NCI-H2107 (cell line): Measurements from ENCODE around the gene LGALS7.

Source experiments
- DNase-seq: peaks from one replicate; lab custom pipeline; 2025; lab: John Stamatoyannopoulos, UW

The LGALS7 gene

DNA sequence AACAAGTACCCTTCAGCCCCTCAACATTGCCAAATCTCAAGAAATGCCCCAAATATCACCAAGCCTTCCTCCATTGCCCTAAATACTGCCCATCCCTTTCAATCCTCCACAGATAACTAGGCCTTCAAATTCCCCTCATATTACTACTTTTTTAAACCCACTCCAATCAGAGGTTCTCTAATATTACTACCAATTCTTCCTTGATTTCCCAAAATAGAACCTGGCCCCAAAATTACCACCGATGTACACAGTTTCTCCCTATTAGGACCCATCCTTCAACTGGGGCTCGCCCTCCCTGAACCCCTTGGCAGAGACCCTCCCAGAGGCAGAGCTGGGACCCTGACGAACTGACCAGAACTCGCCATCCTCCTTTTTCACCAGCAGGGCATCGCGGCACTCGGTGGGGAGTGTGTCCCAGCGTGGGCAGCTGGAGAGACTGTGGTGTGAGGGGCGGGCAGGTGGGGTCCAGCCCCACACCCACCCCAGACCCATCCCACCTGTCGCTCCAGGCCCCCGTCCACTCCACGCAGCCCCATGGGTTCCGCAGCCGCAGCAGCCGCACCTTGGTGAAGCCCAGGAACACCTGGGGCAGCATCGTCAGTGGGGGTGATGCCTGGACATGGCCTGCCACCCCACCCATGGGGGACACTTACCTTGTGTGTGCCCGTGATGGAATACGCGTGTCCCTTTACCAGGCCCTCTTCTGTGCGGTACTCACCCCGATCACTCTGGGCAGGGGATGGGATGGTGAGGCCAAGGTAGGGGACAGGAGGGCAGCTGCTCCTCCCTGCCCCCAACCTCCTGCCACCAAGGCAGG lies 35.2 kb downstream of the LGALS7 start:
- DNase-seq: no peak

DNA sequence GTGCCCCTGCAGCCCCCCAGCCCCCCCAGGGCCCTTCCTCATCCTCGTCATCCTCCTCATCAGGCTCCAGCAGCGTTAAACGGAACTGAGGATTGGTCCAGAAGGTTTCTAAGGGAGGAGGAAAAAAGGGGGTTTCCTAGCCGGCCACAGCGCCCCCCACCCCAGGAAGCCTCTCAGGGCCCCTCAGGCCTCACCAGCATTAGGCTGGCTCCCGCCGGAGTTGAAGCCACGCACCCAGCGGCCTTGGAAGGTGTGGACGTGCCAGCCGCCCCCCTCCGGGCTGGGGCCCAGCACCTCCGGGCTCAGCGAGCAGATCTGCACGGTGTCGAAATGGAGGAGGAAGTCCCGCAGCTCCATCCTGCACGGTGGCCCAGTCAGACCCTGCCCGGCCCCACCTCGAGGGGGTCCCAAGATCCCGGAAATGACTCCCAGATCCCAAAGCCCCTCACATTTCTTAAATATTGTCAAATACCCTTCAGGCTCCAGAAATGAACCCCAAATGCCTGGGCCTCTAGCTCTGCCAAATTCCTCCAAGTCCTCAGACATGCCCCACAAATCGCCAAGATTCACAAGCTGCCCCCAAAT lies 35.9 kb downstream of the LGALS7 start:
- DNase-seq: no peak

DNA sequence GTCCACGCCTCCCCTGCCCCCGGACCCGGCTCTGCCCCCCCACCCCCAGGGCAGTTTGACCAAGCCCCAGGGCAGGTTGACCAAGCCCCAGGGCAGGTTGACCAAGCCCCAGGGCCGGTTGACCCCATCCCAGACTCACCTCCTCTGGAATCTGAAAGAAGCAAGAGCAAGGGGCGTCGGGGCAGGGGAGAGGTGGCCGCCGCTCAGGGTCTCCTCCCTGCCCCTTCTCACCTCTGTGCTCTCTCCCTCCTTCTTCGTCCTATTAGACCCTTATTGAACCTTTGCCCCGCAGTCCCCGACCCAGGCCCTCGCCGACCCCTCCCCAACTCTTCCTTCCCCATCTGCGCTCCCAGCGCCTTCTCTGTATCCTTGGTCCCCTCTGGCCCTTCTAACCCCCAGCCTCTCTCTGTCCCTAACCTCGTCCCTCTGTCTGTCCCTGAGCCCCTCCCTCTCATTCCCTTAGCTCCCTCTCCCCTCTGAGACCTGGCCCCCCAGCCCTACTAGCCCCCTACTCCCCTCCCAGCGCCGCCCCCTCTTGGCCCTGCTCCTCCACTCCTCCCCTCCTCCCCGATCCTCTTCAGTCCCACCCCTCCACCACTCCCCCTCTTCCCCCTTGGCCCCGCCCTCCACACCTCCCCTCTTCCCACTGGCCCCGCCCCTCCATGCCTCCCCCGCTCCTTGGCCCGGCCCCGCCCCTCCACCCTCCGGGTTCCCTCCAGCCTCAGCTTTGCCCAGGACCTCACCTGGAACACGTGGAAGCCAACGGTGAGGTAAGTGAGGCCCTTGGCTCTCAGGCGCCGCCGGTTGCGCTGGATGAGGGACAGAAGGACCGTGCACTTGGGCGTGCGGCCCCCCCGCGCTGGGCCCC lies 36.7 kb downstream of the LGALS7 start:
- DNase-seq: no peak

DNA sequence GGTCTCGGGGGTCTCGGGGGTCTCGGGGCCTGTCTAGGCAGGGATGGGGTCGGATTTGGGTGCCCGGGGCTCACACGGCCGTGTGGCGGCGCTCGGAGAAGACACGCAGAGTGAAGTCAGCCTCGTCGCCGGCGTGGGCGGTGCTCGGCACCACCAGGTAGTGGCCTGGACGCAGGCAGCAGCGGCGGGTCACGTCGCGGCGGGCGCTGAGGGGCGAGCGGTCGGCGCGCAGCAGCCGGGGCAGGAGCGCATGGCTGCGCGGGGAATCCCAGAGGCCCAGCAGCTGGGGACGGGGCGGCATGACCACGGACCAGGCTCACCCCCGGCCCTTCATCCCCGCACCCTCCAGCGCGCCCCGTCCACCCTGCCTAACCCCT lies 37.3 kb downstream of the LGALS7 start:
- no peak for DNase-seq

DNA sequence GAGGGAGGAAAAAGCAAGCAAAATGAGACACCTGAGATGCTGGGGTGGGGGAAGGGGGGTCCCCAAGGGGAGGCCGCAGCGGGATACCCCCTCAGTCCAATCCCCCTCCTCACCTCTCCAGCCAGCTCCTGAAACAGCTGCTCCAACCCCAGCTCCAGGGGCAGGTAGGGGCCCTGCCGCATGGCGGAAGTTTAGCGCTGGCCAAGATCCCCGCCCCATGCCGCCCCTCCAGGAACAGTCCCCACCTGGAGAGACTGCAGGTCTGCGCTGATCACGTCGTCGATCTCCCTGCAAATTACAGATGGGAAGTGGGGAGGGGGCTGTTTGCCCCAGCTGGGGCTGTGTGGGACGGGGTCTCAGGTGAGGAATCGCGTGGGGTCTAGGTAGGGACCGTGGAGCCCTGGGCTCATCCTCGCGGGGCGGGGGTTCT lies 38.0 kb downstream of the LGALS7 start:
- no peak for DNase-seq

DNA sequence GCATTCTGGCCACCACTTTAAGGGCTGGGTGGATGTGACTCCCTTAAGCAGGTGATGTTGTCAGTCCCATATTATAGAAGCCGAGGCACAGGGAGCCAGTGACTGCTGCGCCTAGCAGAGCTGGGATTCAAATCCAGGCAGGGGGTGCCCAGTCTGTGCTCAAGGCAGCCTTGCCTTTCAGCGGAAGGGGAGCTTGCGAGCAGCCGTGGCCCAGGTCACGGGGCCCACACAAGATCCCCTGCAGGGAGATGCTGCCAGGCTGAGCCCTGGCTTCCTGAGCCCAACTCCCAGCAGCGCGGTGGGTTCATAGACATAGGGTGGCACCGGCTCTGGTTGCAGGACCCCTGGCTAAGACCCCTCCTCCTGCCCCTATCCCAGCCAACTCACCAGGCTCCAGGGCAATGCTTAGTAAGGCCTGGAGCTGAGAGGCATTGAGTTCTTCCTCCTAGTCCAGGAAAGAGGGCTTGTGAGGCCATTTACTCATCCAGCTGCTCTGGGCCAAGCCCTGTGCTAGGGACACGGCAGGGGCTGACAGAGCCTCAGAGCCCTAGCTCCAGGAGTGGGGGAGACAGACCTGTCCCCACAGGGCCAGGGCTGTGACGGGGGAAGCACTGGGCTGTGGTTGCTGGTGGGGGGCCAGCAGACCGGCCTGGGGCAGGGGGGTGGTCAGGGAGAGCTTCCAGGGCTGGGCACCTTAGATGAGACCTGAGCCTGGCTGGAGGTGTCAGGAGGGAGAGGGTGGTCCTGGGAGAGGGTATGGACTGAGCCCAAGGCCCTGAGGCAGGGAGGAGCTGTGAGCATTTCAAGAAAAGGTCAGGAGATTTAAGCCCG lies 38.7 kb downstream of the LGALS7 start:
- DNase-seq: no peak

DNA sequence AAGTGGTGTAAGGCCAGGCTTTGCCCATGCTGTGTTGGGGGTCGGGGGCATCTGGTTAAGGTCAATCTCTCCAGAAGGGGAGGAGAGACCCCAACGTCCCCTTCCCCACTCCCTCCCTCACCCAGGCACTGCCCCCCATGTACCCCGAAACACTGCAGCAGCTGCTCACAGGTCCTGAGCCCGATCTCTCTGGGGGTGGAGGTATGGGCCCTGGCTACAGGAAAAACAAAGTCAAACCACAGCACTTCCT lies 39.2 kb downstream of the LGALS7 start:
- DNase-seq: no peak

DNA sequence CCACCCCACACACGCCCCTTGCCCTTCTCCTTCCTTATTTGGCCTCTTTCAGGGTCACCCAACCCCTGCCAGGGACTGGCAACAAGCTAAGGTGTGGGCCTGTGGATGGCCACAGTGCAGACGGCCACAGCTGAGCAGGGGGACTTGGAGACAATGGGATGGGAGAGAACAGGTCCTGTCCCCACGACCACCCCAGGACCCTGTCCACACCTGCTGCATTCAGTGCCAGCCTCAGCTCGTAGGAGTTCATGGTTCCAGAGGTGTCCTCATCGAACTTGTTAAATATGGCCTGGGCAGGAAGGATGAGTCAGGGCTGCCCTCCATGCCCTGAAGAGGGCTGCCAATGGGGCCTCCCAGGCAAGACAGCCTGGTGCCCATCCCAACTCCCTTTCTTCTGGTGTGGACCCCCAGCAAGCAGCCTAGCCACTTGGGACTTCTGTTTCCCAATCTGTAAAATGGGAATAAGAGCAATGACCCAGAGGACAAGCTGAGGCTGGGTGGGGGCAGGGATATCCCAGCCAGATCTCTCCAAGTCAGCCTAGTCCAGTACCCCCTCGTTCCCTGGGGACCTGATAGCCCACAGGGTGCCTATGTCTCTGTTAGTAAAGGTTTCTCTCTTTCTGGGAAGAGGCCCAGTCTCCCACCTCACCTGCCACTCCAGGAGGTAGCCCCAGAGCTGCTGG lies 39.7 kb downstream of the LGALS7 start:
- DNase-seq: no peak

DNA sequence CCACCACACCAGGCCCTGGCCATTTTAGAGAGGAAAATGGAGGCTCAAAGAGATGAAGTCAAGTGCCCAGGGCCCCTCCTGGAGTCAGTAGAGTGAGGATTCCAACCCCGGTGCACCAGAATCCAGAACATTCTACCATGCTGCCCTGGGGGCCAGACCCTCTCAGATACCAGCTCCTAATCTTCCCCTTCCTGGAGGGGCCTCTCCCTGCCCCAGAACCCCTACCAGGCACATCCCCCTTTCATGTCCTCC lies 40.1 kb downstream of the LGALS7 start:
- DNase-seq: no peak

DNA sequence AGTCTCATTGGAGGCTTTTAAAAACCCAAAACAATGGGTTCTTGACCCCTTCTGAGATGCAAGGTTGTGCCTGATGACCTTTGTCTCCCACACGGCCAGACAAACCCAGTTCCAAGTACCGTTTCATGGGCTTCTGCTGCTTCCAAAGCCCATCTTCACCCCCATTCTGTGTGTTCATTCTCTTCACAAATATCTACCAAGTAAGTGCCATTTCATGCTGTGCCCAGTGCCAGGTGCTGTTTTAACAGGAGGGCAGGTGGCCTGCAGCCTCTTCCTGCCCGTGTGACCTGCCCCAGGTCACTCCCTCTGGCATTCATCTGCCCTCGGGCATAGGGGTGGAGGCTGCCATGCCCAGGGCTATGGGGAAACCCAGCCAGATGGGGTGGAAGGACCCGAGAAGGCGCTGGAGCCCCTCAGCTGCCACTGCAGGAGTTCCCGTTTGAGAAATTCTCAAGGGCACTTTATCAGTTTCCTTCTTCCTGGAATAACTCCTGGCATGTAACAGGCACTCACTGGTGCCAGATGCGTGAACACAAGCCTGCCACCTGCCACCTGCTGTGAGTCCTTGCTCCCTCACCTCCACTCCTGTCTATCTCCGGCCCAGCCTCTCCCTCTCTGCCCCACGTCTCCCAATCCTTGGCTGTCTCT lies 41.5 kb downstream of the LGALS7 start:
- no peak for DNase-seq

DNA sequence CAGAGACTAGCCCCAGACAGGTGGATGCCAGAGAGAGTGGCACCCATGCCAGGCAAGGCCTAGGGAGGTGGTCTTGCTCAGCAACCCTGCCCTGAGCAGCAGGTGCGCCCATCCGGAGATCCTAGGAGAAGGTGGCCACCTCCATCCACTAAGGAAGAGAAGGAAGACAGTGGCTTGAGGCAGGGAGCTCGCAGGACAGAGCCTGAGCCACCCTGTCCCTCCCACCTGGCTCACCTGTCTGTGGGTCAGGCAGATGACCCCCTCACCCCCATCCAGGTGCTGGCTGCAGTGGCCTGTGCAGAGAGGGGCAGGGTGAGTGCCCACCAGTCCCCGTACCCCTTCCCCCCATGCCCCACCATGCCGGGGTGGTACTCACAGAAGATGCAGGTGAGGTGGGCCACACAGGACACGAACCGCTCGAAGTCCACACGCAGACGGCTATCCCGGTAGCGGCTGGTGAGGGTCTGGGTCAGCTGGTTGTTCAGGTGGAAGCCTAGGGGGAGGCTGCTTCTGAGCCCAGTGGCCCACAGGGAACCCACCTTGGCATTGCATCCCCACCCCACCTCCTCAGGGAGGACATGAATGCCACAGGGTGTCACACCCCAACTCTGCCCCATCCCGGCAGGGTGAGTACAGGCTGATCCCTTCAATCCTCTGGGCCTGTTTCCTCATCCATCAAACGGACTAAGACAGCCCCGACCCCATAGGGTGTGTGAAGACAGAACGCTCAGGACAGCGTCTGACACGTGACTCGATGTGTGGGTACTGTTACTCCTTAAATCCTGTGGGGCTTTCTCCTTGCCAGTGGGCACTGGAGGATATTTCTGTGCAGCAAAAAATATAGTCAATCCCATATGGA lies 42.4 kb downstream of the LGALS7 start:
- no peak for DNase-seq

DNA sequence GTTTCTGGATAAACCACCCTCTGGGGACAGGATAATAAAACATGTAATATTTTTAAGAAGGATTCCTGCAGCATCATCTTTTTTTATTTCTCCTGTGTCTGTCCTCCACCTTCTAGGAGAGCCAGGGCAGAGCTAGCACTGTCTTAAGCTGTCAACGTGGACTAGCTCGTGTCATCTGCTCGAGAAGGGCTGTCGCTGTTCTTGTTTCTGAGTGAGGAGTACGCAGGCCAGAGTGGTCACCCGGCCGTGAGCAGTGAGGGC lies 42.9 kb downstream of the LGALS7 start:
- no peak for DNase-seq

DNA sequence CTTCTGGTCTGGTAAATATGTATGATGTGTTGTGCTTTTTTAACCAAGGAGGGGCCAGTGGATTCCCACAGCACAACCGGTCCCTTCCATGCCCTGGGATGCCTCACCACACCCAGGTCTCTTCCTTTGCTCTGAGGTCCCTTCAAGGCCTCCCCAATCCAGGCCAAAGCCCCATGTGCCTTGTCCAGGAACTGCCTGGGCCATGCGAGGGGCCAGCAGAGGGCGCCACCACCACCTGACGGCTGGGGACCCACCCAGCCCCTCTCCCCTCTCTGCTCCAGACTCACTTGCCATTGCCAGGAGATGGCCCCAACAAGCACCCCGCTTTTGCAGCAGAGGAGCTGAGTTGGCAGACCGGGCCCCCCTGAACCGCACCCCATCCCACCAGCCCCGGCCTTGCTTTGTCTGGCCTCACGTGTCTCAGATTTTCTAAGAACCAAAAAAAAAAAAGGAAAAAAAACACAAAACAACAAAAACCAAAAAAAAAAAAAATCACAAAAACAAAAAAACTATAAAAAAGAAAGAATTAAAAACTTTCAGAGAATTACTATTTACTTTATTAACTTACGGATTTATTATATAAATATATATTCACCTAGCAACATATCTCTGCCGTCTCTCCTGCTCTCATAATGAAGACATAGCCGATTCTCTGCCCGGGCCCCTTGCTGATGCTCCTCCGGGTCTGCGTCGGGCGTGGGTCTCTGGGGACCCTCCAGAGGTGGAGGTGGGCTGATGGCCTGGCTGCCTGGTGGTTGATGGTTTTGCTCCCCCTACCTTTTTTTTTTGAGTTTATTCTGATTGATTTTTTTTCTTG lies 43.5 kb downstream of the LGALS7 start:
- no peak for DNase-seq

DNA sequence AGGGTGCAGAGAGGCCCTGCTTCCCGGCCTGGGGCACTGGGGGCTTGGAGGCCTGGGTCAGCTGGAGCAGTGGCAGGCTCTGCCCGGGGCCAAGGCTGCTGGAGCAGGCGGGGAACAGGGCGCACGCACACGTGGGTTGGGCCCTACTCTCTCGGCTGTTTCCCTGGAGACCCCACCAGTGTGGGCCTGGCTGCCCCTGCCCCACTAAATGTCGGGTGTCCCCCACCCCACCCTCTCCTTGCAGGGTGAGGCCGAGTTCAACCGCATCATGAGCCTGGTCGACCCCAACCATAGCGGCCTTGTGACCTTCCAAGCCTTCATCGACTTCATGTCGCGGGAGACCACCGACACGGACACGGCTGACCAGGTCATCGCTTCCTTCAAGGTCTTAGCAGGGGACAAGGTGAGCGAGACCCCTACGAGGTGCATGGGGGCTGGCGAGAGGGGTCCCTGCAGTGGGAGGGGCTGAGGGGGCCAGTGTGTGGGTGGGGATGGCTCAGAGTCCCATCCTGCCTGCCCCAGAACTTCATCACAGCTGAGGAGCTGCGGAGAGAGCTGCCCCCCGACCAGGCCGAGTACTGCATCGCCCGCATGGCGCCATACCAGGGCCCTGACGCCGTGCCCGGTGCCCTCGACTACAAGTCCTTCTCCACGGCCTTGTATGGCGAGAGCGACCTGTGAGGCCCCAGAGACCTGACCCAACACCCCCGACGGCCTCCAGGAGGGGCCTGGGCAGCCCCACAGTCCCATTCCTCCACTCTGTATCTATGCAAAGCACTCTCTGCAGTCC lies 44.4 kb downstream of the LGALS7 start:
- DNase-seq: no peak

DNA sequence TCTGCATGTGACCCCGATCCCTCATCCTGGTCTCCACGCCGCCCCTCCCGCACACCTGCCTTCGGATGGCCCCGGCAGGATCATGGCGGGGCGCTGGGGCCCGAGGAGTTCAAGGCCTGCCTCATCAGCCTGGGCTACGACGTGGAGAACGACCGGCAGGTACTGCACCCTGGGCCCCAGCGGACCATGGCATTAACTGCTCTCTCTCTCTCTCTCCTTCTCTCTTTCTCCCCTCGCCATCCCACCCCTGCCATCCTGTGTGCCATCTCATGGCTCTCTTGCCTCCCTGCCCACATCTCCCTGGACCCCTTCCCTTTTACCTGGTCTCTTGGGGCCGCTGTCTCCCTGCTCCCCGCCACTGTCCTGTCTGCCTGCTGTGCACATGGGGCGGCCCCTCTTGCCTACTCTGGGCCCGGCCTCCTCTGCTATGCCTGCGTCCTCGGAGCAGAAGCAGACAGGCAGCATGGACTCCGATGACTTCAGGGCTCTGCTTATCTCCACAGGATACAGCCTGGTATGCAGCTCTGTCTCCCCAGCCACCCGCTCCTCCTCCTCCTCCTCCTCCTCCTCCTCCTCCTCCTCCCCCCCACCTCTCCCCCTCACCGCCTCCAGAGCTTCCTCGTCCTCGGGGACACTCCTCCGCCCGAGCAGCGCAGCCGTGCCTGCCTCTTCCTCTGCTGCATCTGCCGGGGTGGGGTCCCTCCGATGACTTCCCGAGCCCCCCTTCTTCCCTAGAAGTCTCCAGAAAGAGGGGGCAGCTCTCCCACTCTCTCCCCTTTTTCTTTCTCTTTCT lies 45.3 kb downstream of the LGALS7 start:
- no peak for DNase-seq

DNA sequence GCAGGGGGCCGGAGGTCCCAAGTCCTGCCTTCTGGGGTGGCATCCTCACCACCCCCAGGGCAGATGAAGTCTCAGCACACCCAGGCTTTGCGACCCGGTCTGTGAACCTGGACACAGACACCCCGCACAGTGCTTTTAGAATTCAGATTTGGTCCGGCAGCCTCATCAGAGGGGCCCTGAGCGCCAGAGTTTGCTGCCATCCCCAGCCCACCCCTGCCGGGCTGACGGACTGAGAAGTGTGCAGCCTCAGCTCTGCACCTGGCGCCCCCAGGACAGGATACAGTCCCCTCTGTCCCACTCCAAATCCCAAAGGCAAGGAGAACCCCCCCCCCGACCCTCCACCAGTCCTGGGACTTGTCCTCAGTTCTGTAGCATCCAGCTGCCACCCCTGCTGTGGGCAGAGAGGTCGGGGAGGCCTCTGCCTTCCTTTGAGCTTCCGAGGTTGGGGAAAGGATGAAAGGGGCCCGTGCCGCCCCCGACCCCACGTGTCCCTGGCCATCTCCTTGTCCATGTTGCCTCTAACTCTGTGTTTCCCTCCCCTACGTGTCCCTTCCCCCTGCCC lies 45.9 kb downstream of the LGALS7 start:
- DNase-seq: no peak

DNA sequence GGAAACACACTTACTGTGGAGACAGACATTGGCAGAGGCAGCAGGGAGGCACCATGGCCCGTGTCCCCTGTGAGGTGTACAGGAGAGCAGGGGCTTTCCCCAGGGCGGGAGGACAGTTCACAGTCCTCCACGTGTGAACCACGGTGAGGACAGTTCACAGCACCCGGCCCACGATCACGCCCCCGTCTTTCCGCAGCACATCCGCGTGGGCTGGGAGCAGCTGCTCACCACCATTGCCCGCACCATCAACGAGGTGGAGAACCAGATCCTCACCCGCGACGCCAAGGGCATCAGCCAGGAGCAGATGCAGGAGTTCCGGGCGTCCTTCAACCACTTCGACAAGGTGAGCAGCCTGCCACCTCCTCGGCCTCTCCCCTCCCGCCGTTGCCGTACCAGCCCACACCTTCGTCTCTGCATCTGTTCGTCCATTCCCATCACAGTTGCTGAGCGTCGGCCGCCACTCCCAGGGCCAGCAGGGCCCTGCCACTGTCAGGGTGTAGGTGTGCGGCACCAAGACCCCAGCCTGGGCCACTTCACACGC lies 46.5 kb downstream of the LGALS7 start:
- DNase-seq: no peak

DNA sequence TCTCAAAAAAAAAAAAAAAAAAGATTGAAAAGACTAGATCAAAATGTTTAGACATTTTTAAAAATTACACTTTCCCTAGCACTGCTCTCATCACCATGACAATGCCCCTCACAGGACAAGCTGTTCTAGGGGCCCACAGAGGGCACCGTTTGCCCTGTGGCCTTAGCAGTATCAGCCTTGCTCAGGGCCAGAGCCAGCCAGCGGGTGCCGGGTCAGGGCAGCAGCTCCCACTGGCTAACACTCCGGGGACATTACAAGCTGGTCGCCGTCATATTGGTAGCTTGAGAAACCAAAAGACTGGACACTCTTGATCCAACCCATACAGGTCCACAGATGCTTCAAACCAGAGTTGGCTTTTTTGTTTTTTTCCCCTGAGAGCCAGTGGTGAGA lies 47.0 kb downstream of the LGALS7 start:
- no peak for DNase-seq
